ACC112 (cell line): ENCODE results near the gene PUM2.

Experiments used
- H2AFZ ChIP-seq: fragments of 200-600 bp; sonication (generic); one replicate; pipeline ENCODE4 v1.6.0; 2017; ENCODE audit warnings: antibody characterized with exemption, low read length; ENCODE audit not compliant: unreplicated experiment
- H3K27ac ChIP-seq: fragments of 200-600 bp; sonication (generic); 2 replicates; pipeline ENCODE4 v1.5.1; 2014; ENCODE audit warnings: low read depth, mild to moderate bottlenecking, antibody characterized with exemption, low read length, moderate library complexity
- H3K27me3 ChIP-seq: fragments of 200-600 bp; sonication (generic); 2 replicates; pipeline ENCODE4 v1.6.1; 2014; ENCODE audit warnings: mild to moderate bottlenecking, antibody characterized with exemption, low read length, moderate library complexity, mixed read lengths; ENCODE audit not compliant: insufficient read depth
- H3K36me3 ChIP-seq: fragments of 200-600 bp; sonication (generic); 2 replicates; pipeline ENCODE4 v1.6.1; 2016; ENCODE audit warnings: mild to moderate bottlenecking, antibody characterized with exemption, low read length, moderate library complexity, mixed read lengths; ENCODE audit not compliant: insufficient read depth
- H3K4me1 ChIP-seq: fragments of 200-600 bp; sonication (generic); one replicate; pipeline ENCODE4 v1.6.1; 2016; ENCODE audit warnings: low read length, mixed read lengths; ENCODE audit not compliant: insufficient read depth, unreplicated experiment, control insufficient read depth
- H3K4me3 ChIP-seq: fragments of 200-600 bp; sonication (generic); 2 replicates; pipeline ENCODE4 v1.5.1; 2014; ENCODE audit warnings: mild to moderate bottlenecking, low read depth, low read length
- H3K79me2 ChIP-seq: fragments of 200-600 bp; sonication (generic); one replicate; pipeline ENCODE4 v1.6.0; 2016; ENCODE audit warnings: low read length; ENCODE audit not compliant: control insufficient read depth, unreplicated experiment, insufficient read depth

PUM2 gene

DNA sequence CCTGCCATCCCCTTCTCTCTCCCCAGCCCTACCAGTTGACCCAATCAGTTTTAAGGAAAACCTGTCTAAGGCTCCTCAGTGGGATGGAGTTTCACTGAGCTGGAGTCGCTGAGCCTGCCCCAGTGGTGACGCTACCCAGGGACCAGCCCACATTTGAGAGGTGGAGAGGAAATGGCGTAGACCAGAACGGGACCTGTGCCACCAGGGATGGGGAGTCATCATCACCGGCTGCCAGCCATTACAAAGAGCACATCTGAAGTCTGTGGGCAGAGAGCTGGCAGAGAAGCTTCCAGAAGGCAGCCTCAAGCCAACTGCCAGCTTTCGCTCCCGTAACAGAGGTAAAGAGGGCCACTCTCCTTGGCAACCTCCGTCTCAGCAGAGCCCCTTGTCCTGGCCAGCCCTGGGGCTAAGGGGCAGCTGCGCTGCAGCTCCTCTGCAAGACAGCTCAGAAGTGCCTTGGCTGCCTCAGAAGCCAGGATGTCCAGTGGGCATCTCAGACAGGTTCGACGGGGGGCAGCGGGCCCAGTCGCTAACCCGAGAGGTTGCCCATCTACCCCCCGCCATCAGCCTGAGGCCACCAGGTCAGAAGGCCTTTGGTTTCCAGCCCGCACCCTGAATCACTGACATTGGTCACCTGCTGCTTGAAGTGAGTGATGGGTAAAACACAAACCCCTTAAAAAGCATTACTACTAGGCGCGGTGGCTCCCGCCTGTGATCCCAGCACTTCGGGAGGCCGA lies 141.1 kb downstream of the PUM2 start:
- Histone ChIP-seq H2AFZ (no peak overlapping the region), H3K4me1 (no peaks in the 10 kb centered on the region), H3K4me3 (no peak overlapping the region), H3K36me3 (no peaks in the 10 kb centered on the region), H3K79me2 (no peaks in the 10 kb centered on the region), H3K27ac (no peak overlapping the region), H3K27me3 (no peaks in the 10 kb centered on the region)

DNA sequence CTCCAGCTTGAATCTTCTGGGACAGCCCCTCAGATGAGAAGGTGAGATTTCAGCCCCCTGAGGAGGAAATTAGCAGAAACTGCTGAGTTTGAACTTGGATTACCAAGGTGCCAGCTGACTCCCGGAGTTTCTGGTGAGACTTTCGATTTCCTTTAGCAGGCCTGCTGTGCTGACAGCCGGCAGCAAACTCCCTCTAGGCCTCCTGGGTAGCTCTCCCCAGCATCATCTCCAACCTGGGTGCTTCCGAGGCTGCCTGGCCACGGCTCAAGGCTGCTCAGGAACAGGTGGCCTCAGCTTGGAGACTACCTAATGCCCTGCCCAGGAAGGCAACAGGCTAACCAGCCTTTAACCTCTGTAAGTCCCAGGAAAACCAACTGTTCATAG lies 142.2 kb downstream of the PUM2 start:
- H3K4me1 ChIP-seq = no peaks in the 10 kb centered on the region
- H3K27me3 ChIP-seq = no peaks in the 10 kb centered on the region
- H3K36me3 ChIP-seq = no peaks in the 10 kb centered on the region
- no peak overlapping the region for H3K4me3 ChIP-seq
- no peak overlapping the region for H3K27ac ChIP-seq
- H3K79me2 ChIP-seq = no peaks in the 10 kb centered on the region
- no peak overlapping the region for H2AFZ ChIP-seq

DNA sequence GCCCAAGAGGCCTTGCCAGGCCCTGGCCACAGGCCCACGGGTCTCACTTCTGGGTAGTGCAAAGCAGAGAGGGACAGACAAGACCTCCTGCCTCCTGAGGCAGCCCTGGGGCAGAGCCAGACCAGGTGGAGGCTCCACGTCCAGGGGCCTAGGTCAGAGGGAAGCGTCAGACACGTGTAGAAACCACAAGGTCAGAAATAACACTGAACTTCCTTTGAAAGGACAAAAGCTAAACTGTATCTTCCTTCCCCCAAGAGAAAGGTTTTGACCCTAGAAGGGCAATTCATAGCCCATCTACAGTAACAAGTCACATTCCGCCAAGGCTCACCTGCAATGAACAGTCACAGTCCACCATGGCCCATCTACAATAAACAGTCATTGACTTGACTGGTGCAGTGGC lies 143.6 kb downstream of the PUM2 start:
- Histone ChIP-seq H3K4me1 (no peaks in the 10 kb centered on the region), H3K36me3 (no peaks in the 10 kb centered on the region)

DNA sequence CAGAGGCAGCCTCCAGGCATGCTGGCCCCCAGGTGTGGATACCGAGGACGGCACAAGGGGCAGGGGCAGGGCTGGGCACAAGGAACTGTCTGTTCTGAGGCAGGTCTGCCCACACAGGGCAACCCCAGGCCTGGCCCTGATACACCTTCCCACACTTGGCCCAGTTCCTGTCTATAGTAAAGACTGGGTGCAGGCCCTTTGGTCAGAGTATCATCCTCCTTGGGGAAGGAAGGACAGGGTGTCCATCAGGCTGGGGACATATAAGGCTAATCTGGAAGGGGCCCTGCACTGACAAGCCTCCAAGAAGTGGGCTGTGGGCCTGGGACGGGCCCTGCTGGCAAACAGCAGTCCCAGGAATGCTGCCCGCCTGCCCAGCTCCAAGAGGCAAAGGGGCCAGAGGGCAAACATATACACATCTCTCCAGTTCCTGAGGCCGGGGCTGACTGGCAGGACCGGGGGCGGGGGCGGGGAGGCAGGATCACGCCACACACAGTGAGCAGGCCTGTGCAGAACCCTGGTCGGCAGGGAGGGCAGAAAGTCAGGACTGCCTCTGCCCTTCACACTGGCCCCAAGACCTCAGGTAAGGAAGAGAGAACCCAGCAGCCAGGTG lies 144.6 kb downstream of the PUM2 start:
- no peak overlapping the region for H2AFZ ChIP-seq
- H3K4me1 ChIP-seq = no peaks in the 10 kb centered on the region
- no peak overlapping the region for H3K4me3 ChIP-seq
- H3K79me2 ChIP-seq = no peaks in the 10 kb centered on the region
- H3K27ac ChIP-seq = no peak overlapping the region
- H3K27me3 ChIP-seq = no peaks in the 10 kb centered on the region
- no peaks in the 10 kb centered on the region for H3K36me3 ChIP-seq

More for the DNA sequence above, 143.6 kb downstream of the PUM2 start:
- no peak overlapping the region for H3K27ac ChIP-seq
- H3K79me2 ChIP-seq = no peaks in the 10 kb centered on the region
- no peak overlapping the region for H3K4me3 ChIP-seq
- H2AFZ ChIP-seq = no peak overlapping the region
- H3K27me3 ChIP-seq = no peaks in the 10 kb centered on the region

DNA sequence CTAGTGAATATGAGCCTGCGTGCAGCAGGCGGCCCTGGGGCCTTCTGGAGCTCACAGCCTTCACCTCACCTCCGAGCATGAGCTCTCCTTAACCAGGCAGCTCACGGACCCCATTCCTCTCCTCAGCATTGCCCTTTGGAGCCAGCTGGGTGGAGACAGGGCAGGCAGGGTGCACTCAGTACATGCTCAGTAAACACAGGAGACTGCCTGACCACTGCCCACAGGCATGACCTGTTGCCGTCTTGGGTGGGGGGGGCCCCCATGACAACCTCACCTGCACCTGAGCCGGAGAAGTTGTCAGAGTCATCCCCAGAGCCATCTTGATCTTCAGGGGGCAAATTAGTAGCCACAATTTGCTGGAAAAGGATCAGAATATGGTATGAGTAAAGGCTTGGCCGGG lies 145.6 kb downstream of the PUM2 start:
- Histone ChIP-seq H3K79me2 (no peaks in the 10 kb centered on the region), H2AFZ (no peak overlapping the region), H3K27me3 (no peaks in the 10 kb centered on the region), H3K27ac (no peak overlapping the region), H3K36me3 (no peaks in the 10 kb centered on the region), H3K4me1 (no peaks in the 10 kb centered on the region), H3K4me3 (no peak overlapping the region)

DNA sequence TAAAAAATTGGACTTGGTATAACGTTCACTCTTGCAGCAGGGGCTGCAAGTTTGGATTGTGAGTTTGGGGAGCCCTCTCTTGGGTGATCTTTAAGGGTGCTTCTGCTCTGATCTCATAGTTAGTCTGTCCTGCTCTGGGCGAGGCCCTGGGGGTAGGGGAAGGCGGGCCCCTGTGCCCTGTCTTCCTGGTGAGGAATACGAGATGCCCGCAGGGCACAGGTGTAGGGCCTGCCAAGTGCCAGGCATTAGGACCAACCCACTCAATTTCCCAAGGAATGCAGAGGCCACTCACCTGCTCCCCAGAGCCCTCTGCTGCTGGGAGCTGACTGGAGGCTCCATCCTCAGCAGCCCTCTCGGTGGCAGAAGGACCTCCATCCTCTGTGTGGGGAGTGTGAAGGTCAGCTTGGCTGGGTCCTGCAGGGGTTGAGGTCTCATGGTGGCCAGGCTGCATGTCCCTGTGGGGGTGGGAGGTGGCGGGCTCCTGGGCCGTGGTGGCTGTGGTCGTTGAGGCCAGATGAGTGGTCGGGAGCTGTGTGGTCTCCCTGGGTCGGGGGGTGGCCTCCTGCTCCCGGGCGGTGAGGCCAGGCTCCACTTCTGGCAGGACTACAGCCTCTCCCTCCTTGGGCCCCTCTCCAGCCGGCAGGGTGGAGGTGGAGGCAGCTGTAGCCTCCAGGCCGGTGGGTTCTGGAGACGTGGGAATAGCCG lies 147.0 kb downstream of the PUM2 start:
- no peaks in the 10 kb centered on the region for H3K79me2 ChIP-seq
- no peaks in the 10 kb centered on the region for H3K27me3 ChIP-seq
- H3K4me1 ChIP-seq = no peaks in the 10 kb centered on the region
- no peak overlapping the region for H3K4me3 ChIP-seq
- H3K36me3 ChIP-seq = no peaks in the 10 kb centered on the region
- no peak overlapping the region for H3K27ac ChIP-seq
- no peak overlapping the region for H2AFZ ChIP-seq

DNA sequence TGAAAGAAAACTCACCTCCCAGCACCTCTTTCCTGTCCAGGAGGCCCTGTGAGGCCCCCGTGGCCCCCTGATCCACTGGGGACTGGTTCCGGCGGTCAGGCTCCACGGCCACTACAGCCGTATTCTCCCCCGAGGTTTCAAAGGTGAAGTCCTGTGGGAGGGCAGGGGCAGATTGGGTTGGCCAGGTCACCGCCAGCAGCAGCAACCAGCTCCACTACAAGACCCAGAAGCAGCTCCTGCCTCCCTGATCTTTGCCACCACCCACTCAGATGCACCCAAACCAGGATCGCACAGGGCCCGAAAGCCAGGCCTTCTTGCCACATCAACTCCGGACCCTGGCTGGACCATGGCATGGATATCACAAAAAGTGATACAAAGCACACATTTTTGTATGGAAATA lies 147.6 kb downstream of the PUM2 start:
- Histone ChIP-seq H2AFZ (no peak overlapping the region), H3K79me2 (no peaks in the 10 kb centered on the region), H3K4me3 (no peak overlapping the region), H3K27ac (no peak overlapping the region), H3K36me3 (no peaks in the 10 kb centered on the region), H3K27me3 (no peaks in the 10 kb centered on the region), H3K4me1 (no peaks in the 10 kb centered on the region)

DNA sequence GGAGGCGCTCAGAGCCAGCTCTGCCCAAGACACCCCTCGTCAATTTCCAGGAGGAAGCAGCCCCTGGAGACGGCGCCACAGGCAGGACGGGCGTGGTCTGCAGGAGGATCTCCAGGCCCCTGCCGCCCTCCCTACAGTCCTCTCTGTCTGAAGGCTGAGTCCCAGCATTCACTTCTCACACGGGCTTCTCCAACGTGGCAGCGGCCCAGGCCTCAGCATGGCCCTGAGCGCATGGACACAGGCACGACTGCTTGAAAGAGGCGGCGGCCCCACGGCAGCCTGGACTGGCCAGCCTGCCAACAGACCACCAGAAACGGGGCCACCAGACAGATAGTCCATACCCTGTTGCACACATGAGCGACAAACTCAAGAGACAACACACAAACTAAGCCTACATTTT lies 149.0 kb downstream of the PUM2 start:
- Histone ChIP-seq H3K27ac (no peak overlapping the region), H2AFZ (no peak overlapping the region), H3K27me3 (no peaks in the 10 kb centered on the region), H3K79me2 (no peaks in the 10 kb centered on the region), H3K36me3 (no peaks in the 10 kb centered on the region), H3K4me3 (no peak overlapping the region), H3K4me1 (no peaks in the 10 kb centered on the region)

DNA sequence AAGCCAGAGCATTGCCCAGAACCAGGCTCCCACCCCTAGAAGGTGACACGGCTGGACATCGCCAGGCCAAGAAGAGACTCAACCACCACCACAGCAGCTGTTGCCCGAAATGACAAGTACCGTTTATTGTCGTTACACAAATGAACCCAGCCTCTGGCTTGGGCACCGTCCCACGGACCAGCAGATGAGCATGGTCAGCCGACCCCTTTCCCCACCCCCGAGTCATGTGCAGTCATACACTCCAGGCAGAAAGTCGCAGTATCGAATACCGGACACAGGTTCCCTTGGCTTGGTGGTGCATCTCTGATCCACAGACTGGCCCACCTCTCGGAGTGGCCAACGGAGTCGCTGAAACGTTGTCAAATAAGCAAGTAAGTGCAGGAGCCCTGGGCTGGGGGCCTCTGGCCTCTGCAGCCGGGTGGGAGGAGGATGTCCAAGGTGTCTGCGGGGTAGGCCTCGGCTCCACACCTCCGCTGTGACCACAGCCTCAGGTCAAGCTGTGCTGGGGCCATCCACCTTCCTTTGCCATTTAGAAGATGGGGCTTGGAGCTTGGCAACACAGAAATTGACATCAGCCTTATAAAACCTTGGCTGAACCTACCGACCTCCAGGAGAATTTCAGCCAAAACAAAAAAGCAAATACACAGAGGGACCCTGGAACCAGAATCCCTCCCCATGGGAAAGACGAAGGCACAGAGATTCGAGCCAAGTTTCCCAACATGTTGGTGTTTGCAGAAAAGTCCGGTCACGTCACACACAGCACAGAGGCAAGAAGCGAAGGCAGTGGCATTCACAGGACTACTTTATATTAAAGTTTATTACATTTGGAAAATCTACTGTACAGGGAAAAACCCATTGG lies 149.7 kb downstream of the PUM2 start:
- Histone ChIP-seq H3K36me3 (no peaks in the 10 kb centered on the region), H3K4me3 (no peak overlapping the region), H3K27ac (no peak overlapping the region), H3K79me2 (no peaks in the 10 kb centered on the region), H2AFZ (no peak overlapping the region), H3K27me3 (no peaks in the 10 kb centered on the region), H3K4me1 (no peaks in the 10 kb centered on the region)

DNA sequence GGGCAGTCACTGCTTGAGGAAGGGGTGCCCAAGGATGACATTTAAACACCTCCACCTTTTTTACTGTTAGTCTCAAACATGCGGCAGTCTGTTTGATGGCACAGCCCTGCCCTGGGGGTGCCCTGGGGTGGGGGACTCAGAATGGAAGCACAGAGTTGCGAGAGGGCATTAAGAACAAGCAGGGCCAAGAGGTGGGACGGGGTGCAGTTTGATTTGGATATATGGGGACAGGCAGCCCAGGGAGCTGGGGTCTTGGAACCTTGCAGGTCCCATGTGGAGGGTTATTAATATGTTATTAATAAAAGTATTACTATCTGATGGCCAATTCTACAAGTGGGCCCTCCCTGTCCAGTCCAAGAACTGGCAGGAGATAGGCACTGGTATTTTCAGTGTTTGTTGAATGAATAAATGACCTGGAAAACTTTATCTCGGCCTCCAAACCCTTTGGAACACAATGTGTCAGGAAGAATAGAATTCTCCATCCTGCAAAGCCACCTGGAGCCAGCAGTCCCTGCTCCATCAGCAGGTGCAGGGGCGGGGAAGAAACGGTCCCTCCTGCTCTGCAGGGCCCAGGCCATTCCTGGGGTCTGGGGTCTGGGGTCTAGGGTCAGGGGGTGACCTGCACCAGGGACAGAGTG lies 150.9 kb downstream of the PUM2 start:
- Histone ChIP-seq H3K4me1 (no peaks in the 10 kb centered on the region), H3K27me3 (no peaks in the 10 kb centered on the region), H2AFZ (no peak overlapping the region), H3K79me2 (no peaks in the 10 kb centered on the region), H3K4me3 (no peak overlapping the region), H3K36me3 (no peaks in the 10 kb centered on the region), H3K27ac (no peak overlapping the region)
